HepG2 (cell line): ENCODE measurements around the gene NSUN5.
"Not testable (repeated sequence)": the region's sequence is repeated elsewhere in the genome, so short reads cannot be mapped to it uniquely, and the experiment has no call there.

Experiments
- FLYWCH1 ChIP-seq: sonication (generic); formaldehyde crosslinking; IDR thresholded peaks from 2 replicates; pipeline ENCODE4 v1.8.1; 2023; ENCODE audit warnings: mild to moderate bottlenecking, missing genetic modification reagents
- MAX ChIP-seq: IDR thresholded peaks from 2 replicates; pipeline ENCODE4 v1.6.1; 2012; ENCODE audit warnings: inconsistent platforms
- MXI1 ChIP-seq: IDR thresholded peaks from 3 replicates; pipeline ENCODE4 v1.6.1; 2012; ENCODE audit warnings: low read depth, low read length, inconsistent platforms, borderline replicate concordance
- NFE2L2 ChIP-seq: fragments of 150-350 bp; IDR thresholded peaks from 2 replicates; pipeline ENCODE4 v1.6.1; 2014; ENCODE audit warnings: low read length
- ZNF207 ChIP-seq: fragments of 450-650 bp; IDR thresholded peaks from 2 replicates; pipeline ENCODE4 v1.6.1; 2016; ENCODE audit warnings: antibody characterized with exemption, borderline replicate concordance

GRCh38 chr7:73327449-73327848 lies 18.8 kb upstream of the NSUN5 start:
- not testable (repeated sequence) for TF ChIP-seq NFE2L2; MAX; FLYWCH1 (CRISPR knock-in tag); MXI1; ZNF207
